Gastrocnemius medialis (tissue), 4 donors: ENCODE measurements around the gene ZNF487. TPM values are rescaled to one million over a fixed set of nuclear protein-coding genes. Genes with fewer than 3 reads are reported as not detected.
"Not testable (repeated sequence)": the region's sequence is repeated elsewhere in the genome, so short reads cannot be mapped to it uniquely, and the experiment has no call there.

Source experiments
- ATAC-seq, 2 donors: fragments of 150-250 bp; one replicate each; pipeline ENCODE4 v1.9.1; 2016
- DNase-seq, 2 donors: peaks; one replicate each; pipeline ENCODE4 v3.0.0-alpha.2; 2019
- H3K27ac ChIP-seq, 4 donors: fragments of 200-600 bp; sonication (generic); 1 replicate in 1 of 4; 2 replicates in 3 of 4; pipeline ENCODE4 v1.5.1; 2016 to 2018; ENCODE audit warnings: mild to moderate bottlenecking in 2 of 4, moderate library complexity in 1 of 4
- H3K27me3 ChIP-seq, 3 donors: fragments of 200-600 bp; sonication (generic) in 2 of 3; 1 replicate in 1 of 3; 2 replicates in 2 of 3; pipeline versions ENCODE4 v1.5.1 to v1.6.0; 2016 to 2019; ENCODE audit warnings: mild to moderate bottlenecking in 1 of 3, moderate library complexity in 1 of 3
- H3K36me3 ChIP-seq, 2 donors: fragments of 200-600 bp; sonication (generic) in 1 of 2; one replicate each; pipeline ENCODE4 v1.5.1; 2017 to 2018
- H3K4me1 ChIP-seq, 2 donors: fragments of 200-600 bp; sonication (generic) in 1 of 2; one replicate each; pipeline ENCODE4 v1.5.1; 2016 to 2017; ENCODE audit warnings: mild to moderate bottlenecking in 2 of 2
- H3K4me3 ChIP-seq, 4 donors: fragments of 200-600 bp; sonication (generic) in 3 of 4; 1 replicate in 1 of 4; 2 replicates in 3 of 4; pipeline ENCODE4 v1.5.1; 2016 to 2019; ENCODE audit warnings: mild to moderate bottlenecking in 2 of 4
- H3K9me3 ChIP-seq, 3 donors: fragments of 200-600 bp; sonication (generic) in 2 of 3; 1 replicate in 1 of 3; 2 replicates in 2 of 3; pipeline ENCODE4 v1.5.1; 2016 to 2019
- POLR2A ChIP-seq, 2 donors: fragments of 450-650 bp; IDR thresholded peaks; one replicate each; pipeline ENCODE4 v1.6.1; 2017; ENCODE audit warnings: antibody characterized with exemption in 2 of 2, mild to moderate bottlenecking in 2 of 2, moderate library complexity in 2 of 2
- in situ Hi-C, 4 donors: fragments of 200-750 bp; cut with MboI; loops; one replicate each; pipeline versions ENCODE4 v1.15.0 to v1.8.0; 2017; ENCODE audit warnings: low sequenced_read_pairs in 4 of 4
- intact Hi-C: fragments of 100-400 bp; cut with DNase I; formaldehyde crosslinking; loops from one replicate; pipeline ENCODE4 v1.15.1; 2023; ENCODE audit warnings: low total_unique reads
- total RNA-seq, 4 donors: library from RNA; depleted of rRNA; stranded (reverse); fragments of >200 nt; gene quantifications; one replicate each; pipeline versions ENCODE4 v1.1.0 to v1.2.3, GENCODE V29; 2016
- TF ChIP-seq, protein P1 (sequence below), 5 experiments: fragments of 450-650 bp in 3 of 5; fragments of 200-600 bp in 2 of 5; sonication (generic) in 2 of 5; IDR thresholded peaks in 4 of 5; conservative IDR thresholded peaks in 1 of 5; 1 replicate in 4 of 5; 2 replicates in 1 of 5; pipeline ENCODE4 v1.5.1; 2016 to 2019; ENCODE audit warnings: antibody characterized with exemption in 5 of 5, mild to moderate bottlenecking in 3 of 5, moderate library complexity in 3 of 5

The ZNF487 gene
- total RNA-seq, 4 donors from 2014 or later, result 0.80 to 2.4 (median 1.7) TPM

DNA sequence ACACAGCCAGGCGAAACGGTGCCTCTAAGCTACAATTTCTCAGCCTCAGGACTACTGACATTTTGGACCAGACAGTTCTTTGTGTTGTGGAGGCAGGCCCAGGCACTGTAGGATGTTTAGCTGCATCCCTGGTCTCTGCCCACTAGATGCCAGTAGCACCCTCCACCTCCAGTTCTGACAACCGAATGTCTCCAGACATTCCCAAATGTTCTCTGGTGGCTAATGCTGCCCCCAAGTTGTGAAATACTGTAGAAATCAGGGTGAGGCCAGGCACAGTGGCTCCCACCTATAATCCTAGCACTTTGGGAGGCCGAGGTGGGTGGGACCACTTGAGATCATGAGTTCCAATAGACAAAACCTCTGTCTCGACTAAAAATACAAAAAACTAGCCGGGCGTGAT lies 46.2 kb upstream of the ZNF487 start:
- intact Hi-C loops, result no loop called here
- in situ Hi-C loops, result no loop called here
- DNase-seq (peak in 1 of 2 donors; percentile 37), ATAC-seq (peak; percentile 72 to 84)
- peak overlapping the region in 1 of 4 donors; percentile 59 for H3K27ac ChIP-seq
- no peaks in the 10 kb centered on the region for H3K27me3 ChIP-seq
- no peak overlapping the region for H3K4me3 ChIP-seq
- H3K36me3 ChIP-seq, result peaks cover 0 to 92% of the 10 kb centered on the region in 2 donors
- TF ChIP-seq POLR2A (IDR thresholded peaks at IDR 0.05), result no peak
- TF ChIP-seq, protein P1, sequence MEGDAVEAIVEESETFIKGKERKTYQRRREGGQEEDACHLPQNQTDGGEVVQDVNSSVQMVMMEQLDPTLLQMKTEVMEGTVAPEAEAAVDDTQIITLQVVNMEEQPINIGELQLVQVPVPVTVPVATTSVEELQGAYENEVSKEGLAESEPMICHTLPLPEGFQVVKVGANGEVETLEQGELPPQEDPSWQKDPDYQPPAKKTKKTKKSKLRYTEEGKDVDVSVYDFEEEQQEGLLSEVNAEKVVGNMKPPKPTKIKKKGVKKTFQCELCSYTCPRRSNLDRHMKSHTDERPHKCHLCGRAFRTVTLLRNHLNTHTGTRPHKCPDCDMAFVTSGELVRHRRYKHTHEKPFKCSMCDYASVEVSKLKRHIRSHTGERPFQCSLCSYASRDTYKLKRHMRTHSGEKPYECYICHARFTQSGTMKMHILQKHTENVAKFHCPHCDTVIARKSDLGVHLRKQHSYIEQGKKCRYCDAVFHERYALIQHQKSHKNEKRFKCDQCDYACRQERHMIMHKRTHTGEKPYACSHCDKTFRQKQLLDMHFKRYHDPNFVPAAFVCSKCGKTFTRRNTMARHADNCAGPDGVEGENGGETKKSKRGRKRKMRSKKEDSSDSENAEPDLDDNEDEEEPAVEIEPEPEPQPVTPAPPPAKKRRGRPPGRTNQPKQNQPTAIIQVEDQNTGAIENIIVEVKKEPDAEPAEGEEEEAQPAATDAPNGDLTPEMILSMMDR (IDR thresholded peaks at IDR 0.05 in 4 of 5, conservative IDR thresholded peaks at IDR 0.05 in 1 of 5), result peak; percentile 29 to 57 (median 45)
- peaks cover 15 to 18% of the 10 kb centered on the region in 2 donors for H3K4me1 ChIP-seq
- no peaks in the 10 kb centered on the region for H3K9me3 ChIP-seq

GRCh38 chr10:43391496-43391895 lies 45.4 kb upstream of the ZNF487 start:
- in situ Hi-C loops, result no loop called here
- TF ChIP-seq, protein P1 (IDR thresholded peaks at IDR 0.05 in 4 of 5, conservative IDR thresholded peaks at IDR 0.05 in 1 of 5), result no peak
- TF ChIP-seq POLR2A (IDR thresholded peaks at IDR 0.05), result no peak
- intact Hi-C loops, result no loop called here
- Histone ChIP-seq H3K9me3 (no peaks in the 10 kb centered on the region), H3K27me3 (no peaks in the 10 kb centered on the region), H3K36me3 (peaks cover 0 to 85% of the 10 kb centered on the region in 2 donors), H3K4me1 (peaks cover 22 to 24% of the 10 kb centered on the region in 2 donors), H3K4me3 (no peak overlapping the region), H3K27ac (peak overlapping the region in 1 of 4 donors; percentile 59)
- ATAC-seq (no peak), DNase-seq (peak in 1 of 2 donors; percentile 3)

GRCh38 chr10:43392748-43393147 lies 44.2 kb upstream of the ZNF487 start:
- Histone ChIP-seq H3K9me3 (no peaks in the 10 kb centered on the region), H3K36me3 (peaks cover 0 to 72% of the 10 kb centered on the region in 2 donors), H3K4me3 (no peak overlapping the region), H3K27ac (peak overlapping the region in 1 of 4 donors; percentile 59), H3K27me3 (no peaks in the 10 kb centered on the region), H3K4me1 (peaks cover 27% of the 10 kb centered on the region in 2 donors)
- TF ChIP-seq, protein P1 (IDR thresholded peaks at IDR 0.05 in 4 of 5, conservative IDR thresholded peaks at IDR 0.05 in 1 of 5), result no peak
- no peak for TF ChIP-seq POLR2A (IDR thresholded peaks at IDR 0.05)
- DNase-seq (no peak), ATAC-seq (no peak)
- intact Hi-C loops, result no loop called here
- in situ Hi-C loops, result no loop called here

DNA sequence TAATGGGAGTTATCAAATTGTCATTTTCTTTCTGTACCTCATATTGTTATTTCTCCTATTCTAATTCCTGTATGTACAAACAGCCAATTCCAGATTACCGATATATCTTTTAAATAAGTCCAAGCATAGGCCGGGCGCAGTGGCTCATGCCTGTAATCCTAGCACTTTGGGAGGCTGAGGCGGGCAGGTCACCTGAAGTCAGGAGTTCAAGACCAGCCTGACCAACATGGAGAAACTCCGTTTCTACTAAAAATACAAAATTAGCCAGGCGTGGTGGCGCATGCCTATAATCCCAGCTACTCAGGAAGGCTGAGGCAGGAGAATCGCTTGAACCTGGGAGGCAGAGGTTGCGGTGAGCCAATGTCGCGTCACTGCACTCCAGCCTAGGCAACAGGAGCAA lies 43.7 kb upstream of the ZNF487 start:
- Histone ChIP-seq H3K27ac (peak overlapping the region in 1 of 4 donors; percentile 59), H3K4me1 (peaks cover 31 to 32% of the 10 kb centered on the region in 2 donors), H3K36me3 (peaks cover 0 to 68% of the 10 kb centered on the region in 2 donors)
- intact Hi-C loops, ATAC-seq, H3K4me3 ChIP-seq, DNase-seq, H3K27me3 ChIP-seq, in situ Hi-C loops, H3K9me3 ChIP-seq: not testable (repeated sequence)

GRCh38 chr10:43393606-43394360 lies 43.1 kb upstream of the ZNF487 start:
- no peak for TF ChIP-seq POLR2A (IDR thresholded peaks at IDR 0.05)
- TF ChIP-seq, protein P1 (IDR thresholded peaks at IDR 0.05 in 4 of 5, conservative IDR thresholded peaks at IDR 0.05 in 1 of 5), result no peak
- intact Hi-C loops (no loop called here), in situ Hi-C loops (no loop called here)
- DNase-seq (peak in 1 of 2 donors; percentile 2), ATAC-seq (no peak)
- H3K9me3 ChIP-seq, result no peaks in the 10 kb centered on the region
- peaks cover 36 to 38% of the 10 kb centered on the region in 2 donors for H3K4me1 ChIP-seq
- no peak overlapping the region for H3K27ac ChIP-seq
- peaks cover 0 to 62% of the 10 kb centered on the region in 2 donors for H3K36me3 ChIP-seq
- no peak overlapping the region for H3K4me3 ChIP-seq
- H3K27me3 ChIP-seq, result no peaks in the 10 kb centered on the region
